NOMO-1 treated with DMSO at 0.1 percent for 48 hours (cell line): ENCODE data around the gene APOL4.
A peak's percentile ranks its signal among the peaks of the same experiment; 100 is the strongest.
"Not testable (repeated sequence)": the region's sequence is repeated elsewhere in the genome, so short reads cannot be mapped to it uniquely, and the experiment has no call there.

ENCODE experiments used
- DNase-seq: peaks from one replicate; lab custom pipeline; 2025; ENCODE audit not compliant: unreplicated experiment; lab: John Stamatoyannopoulos, UW

APOL4 gene

DNA sequence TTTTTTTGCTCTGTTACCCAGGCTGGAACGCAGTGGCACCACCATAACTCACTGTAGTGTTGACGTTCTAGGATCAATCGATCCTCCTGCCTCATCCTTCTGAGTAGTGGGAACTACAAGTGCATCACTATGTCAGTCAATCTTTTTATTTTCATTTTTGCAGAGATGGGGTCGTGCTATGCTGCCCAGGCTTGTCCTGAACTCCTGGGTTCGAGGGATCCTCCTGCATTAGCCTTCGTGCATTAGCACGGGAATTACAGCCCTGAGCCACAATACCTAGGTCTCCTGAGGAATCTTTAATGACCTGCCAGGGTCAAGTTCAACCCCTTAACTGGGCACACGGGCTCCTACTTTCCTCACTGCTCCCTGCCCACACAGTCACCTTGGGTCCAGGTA lies 45.5 kb downstream of the APOL4 start:
- DNase-seq, result no peak

- DNase-seq, result no peak
Observed at GRCh38 chr22:36155702-36156101, 45.9 kb downstream of the APOL4 start.

GRCh38 chr22:36154423-36154945 lies 47.1 kb downstream of the APOL4 start:
- DNase-seq, result no peak

GRCh38 chr22:36153501-36154422 lies 47.8 kb downstream of the APOL4 start:
- DNase-seq, result no peak

DNA sequence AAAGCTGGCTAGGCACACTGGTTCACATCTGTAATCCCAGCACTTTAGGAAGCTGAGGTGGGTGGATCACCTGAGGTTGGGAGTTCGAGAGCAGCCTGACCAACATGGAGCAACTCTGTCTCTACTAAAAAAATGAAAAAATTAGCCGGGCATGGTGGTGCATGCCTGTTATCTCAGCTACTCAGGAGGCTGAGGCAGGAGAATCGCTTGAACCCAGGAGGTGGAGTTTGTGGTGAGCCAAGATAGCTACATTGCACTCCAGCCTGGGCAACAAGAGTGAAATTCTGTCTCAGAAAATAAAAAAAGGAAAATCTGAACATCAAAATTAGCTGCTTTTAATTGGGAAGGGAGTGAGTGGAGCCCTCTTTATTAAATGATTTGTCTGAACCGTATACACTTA lies 48.8 kb downstream of the APOL4 start:
- not testable (repeated sequence) for DNase-seq

DNA sequence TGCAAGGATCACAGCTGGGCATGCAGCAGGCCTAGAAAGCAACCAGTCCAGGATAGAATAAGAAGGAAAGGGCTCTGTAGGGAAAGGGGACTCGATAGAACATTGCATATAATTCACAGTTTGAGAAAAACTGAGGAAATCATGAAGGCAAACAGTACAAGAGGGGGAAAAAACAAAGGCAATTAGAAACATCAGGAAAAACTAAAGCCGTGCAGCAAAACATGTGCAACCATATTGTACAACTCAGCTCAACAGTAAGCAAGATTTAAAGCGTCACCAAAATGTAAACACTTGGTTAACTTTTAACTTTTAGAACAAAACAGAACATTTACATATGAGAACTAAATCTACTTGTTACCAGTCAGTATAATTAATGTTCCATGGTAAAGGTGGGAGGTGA lies 49.5 kb downstream of the APOL4 start:
- DNase-seq, result no peak

DNA sequence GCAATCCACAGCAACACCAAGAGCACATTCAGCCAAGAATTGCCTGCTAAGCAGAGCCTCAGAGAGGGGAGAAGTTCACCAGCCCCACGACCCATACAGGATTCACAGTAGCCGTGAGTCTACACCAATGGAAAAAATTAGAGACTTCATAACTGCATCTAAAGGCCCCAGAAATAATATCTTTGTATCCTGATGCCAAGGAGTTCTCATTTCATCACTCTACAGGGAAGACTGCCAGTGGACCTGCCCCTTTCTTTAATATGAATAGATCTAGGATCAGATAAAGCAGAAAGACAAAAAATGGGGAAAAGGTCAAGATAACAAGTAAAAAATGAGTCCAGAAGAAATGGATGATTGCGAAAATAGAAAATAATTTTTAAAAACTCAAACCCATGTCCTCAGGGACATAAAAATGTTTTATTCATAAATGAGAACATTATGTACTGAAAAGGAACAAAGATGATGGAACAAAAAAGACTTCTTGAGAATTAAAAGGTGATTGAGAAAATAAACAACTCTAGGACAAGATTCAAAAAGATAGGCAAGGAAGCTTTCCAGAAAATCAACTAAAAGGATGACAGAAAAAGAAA lies 50.5 kb downstream of the APOL4 start:
- no peak for DNase-seq

- no peak for DNase-seq
Observed at GRCh38 chr22:36149441-36149840, 52.2 kb downstream of the APOL4 start.

DNA sequence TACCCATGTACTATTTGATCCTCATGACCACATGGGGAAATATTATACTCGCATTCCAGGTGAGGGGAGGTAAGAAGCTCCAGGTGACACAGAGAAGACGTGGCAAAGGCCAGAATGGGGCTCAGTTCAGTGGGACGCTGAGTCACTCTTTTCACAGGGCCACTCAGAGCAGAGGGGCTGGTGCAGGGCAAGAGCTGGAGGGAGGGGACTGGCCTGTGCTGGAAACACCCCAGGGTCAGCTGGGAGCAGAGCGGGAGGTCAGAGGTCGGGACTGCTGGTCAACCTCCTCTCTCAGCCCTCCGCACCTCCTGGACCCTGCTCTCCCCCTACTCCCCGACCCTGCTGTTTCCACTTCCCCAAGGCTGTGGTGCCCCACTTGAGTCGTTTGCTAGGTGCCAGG lies 53.2 kb downstream of the APOL4 start:
- no peak for DNase-seq

- DNase-seq, result no peak
Observed at GRCh38 chr22:36147196-36147791, 54.3 kb downstream of the APOL4 start.

- no peak for DNase-seq
Observed at GRCh38 chr22:36145881-36146280, 55.7 kb downstream of the APOL4 start.

GRCh38 chr22:36144886-36145541 lies 56.6 kb downstream of the APOL4 start:
- DNase-seq, result peak; percentile 50

- no peak for DNase-seq
Observed at GRCh38 chr22:36143956-36144355, 57.7 kb downstream of the APOL4 start.

DNA sequence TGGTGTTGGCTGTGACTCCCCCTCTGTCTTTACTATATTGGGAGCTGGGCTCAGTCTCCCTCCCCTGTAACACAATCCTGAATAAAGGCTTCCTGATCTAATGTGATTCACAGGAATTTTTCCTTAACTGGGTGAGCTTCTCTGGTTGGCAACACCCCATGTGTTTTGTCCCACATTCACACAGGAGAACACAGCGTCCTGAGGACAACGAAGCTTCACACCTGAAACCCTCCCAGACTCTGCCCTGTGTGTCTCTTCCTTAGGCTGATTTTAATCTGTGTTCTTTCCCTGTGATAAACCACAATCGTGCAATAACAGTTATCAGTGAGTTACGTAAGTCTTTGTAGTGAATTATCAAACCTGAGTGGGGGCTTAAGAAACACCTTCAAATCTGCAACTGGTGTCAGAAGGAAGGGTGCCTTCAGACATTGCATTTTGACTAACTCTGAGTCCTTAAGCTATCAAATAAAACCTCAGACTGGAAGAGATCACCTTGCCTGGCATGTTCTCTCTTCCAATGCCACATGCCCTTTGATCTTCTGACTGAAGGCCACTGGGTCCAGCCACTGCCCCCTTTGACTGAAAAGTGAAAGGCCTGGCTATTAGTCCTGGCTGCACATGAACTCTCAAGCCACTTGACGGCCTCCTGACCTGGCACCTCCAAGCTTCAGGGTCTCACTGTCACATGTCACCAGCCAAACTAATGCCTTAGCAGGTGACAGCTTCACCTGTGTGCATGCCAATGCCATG lies 58.4 kb downstream of the APOL4 start:
- no peak for DNase-seq

DNA sequence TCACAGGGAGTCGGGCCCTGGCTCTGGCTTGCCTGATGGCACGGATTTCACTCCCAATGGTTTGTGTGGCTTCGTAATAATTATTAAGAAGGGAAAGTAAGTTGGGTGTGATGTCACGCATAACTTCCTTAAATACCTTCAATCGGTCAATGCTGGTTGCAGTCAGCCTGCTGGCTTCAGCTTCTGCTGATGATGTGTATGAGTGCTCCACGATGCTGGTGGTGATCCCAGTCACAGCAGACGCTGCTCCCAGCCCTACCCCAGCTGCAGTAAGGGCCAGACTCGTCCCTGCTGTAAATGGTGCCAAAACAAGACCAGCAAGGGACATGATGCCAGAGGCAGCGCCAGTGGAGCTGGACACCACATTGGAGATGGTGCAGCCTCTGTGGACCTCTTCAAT lies 60.1 kb downstream of the APOL4 start:
- DNase-seq, result no peak
